ENCODE measurements around the gene MEX3B. TPM values are rescaled to one million over a fixed set of nuclear protein-coding genes. Genes with fewer than 3 reads are reported as not detected.
A peak's percentile ranks its signal among the peaks of the same experiment; 100 is the strongest.

Gene MEX3B
- total RNA-seq, 1 experiment from 2014 or later = 11.0 TPM

DNA sequence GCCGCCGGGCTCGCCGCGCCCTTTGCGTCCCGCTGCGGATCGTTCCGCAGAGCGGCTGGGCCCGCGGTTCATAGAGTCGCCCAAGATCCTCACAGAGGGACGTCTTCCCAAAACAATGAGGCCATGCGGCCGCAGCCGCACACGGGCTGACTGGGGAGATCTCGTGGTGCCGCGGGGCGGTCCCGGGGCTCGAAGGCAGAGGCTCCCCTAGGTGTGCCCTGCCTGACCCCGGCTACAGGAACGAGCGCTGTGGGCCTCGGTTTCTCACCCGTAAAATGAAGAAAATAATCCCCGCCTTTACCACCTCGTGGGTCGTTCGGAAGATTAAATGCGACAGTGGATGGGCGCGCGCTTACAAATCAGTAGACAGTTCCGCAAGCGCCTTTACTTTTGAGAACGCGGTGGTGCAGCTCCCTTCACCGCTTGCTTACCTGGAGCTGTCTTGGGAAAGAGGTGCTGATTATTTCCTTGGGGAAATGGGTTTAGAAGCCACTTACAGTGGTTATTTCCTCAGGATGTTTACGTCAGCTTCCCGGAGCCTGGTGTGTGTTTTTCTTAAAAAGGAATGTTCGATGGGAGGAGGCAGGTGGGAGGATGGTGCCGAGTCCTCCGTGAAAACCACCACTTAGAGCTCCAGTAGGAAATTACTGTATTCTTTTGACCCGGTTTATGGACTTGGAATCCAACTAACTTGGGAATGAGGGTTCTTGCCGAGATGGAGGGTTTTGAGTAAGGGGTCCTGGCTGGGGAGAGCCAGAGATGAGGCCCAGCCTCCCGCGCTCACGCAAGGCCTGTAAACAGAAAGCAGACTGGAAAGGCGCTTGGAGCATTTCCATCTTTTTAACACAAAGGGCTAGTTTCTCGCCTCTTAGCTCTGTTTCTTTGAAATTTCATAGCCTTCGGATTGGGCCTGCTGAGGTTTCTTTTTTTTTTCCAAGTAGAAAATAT, 1.9 kb upstream of the MEX3B start:
- no peaks in the 10 kb centered on the region for H3K9me3 ChIP-seq (ENCODE audit: control insufficient read depth, low read depth, low read length)
- H4K5ac ChIP-seq (ENCODE audit: insufficient read length, low read depth, low read length) = no peak overlapping the region
- no peak overlapping the region for H3K4ac ChIP-seq (ENCODE audit: low read depth, low read length)
- no CpG with 5 or more reads among the region's 56 CpGs for WGBS (ENCODE audit: extremely low coverage, insufficient read length, low lambda C conversion rate)
- H2BK20ac ChIP-seq (ENCODE audit: low read depth, low read length, poor library complexity, severe bottlenecking) = no peak overlapping the region
- H2AFZ ChIP-seq (ENCODE audit: low read length) = no peak overlapping the region
- H3T11ph ChIP-seq (ENCODE audit: low read length) = no peak overlapping the region
- Mint-ChIP-seq H3K36me3 (ENCODE audit: insufficient read depth in 1 of 3, low read depth in 3 of 3) (peaks cover 3 to 13% (median 7%) of the 10 kb centered on the region in 3 experiments), H3K27me3 (ENCODE audit: low read depth) (peaks cover 34% of the 10 kb centered on the region), H3K4me3 (peak overlapping the region; percentile 73 to 84), H3K27ac (peak overlapping the region in 1 of 3 experiments; percentile 65; a peak in 2 of 7 replicates), H3K9me3 (no peaks in the 10 kb centered on the region), H3K4me1 (peaks cover 10 to 25% of the 10 kb centered on the region in 2 experiments)
- no peak overlapping the region for H3K23ac ChIP-seq (ENCODE audit: insufficient read length, low read depth, low read length)
- H2BK5ac ChIP-seq (ENCODE audit: insufficient read length, low read length) = no peak overlapping the region
- H3K79me1 ChIP-seq (ENCODE audit: insufficient read depth, low read depth, low read length, poor library complexity, severe bottlenecking) = no peaks in the 10 kb centered on the region
- no peak overlapping the region for H4K91ac ChIP-seq (ENCODE audit: insufficient read length, low read depth, low read length)
- no peaks in the 10 kb centered on the region for H3K4me1 ChIP-seq (ENCODE audit: insufficient read depth, low read length)
- H2AK5ac ChIP-seq (ENCODE audit: insufficient read length, low read length) = no peak overlapping the region
- no peak overlapping the region for H3K56ac ChIP-seq (ENCODE audit: insufficient read length, low read depth, low read length)
- H2BK12ac ChIP-seq (ENCODE audit: insufficient read length, low read depth, low read length) = no peak overlapping the region
- DNase-seq = peak; percentile 57
- TF ChIP-seq, protein P1, sequence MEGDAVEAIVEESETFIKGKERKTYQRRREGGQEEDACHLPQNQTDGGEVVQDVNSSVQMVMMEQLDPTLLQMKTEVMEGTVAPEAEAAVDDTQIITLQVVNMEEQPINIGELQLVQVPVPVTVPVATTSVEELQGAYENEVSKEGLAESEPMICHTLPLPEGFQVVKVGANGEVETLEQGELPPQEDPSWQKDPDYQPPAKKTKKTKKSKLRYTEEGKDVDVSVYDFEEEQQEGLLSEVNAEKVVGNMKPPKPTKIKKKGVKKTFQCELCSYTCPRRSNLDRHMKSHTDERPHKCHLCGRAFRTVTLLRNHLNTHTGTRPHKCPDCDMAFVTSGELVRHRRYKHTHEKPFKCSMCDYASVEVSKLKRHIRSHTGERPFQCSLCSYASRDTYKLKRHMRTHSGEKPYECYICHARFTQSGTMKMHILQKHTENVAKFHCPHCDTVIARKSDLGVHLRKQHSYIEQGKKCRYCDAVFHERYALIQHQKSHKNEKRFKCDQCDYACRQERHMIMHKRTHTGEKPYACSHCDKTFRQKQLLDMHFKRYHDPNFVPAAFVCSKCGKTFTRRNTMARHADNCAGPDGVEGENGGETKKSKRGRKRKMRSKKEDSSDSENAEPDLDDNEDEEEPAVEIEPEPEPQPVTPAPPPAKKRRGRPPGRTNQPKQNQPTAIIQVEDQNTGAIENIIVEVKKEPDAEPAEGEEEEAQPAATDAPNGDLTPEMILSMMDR (conservative IDR thresholded peaks at IDR 0.05) = no peak; the same call in 2 of the 3 replicates
- H3K14ac ChIP-seq (ENCODE audit: insufficient read depth, low read length) = peak overlapping the region; percentile 79; the same call in 1 of the 2 replicates
- peak overlapping the region; percentile 61 for H3K4me2 ChIP-seq (ENCODE audit: insufficient read depth, insufficient read length, low read length)
- H3K9ac ChIP-seq (ENCODE audit: extremely low read depth, insufficient read length, low read length) = peak overlapping the region; percentile 36
- no peaks in the 10 kb centered on the region for H3K79me2 ChIP-seq (ENCODE audit: insufficient read depth, low read length)
- H3K27ac ChIP-seq (ENCODE audit: insufficient read length, low read depth, low read length) = no peak overlapping the region
- H4K8ac ChIP-seq (replicated peaks; ENCODE audit: insufficient read length, low read depth, low read length) = no peak overlapping the region
- peak overlapping the region; percentile 87 for H3K18ac ChIP-seq (ENCODE audit: insufficient read length, low read depth, low read length)
- peaks cover 17% of the 10 kb centered on the region for H3K23me2 ChIP-seq (ENCODE audit: insufficient read length, low read depth, low read length, poor library complexity, severe bottlenecking)
- H4K20me1 ChIP-seq (ENCODE audit: control insufficient read depth, insufficient read depth, insufficient read length) = no peaks in the 10 kb centered on the region
- H3K27me3 ChIP-seq (ENCODE audit: insufficient read depth, low read length) = no peaks in the 10 kb centered on the region; the same call in 1 of the 2 replicates
- H2BK120ac ChIP-seq (ENCODE audit: low read depth, low read length, poor library complexity, severe bottlenecking) = no peak overlapping the region
- H2BK15ac ChIP-seq (ENCODE audit: low read depth, low read length) = no peak overlapping the region

All from H9 (cell line).